Testis (tissue), 2 donors: Measurements from ENCODE around the gene HSFX3.

ENCODE experiments used
- CTCF ChIP-seq, 3 experiments: fragments of 450-650 bp in 2 of 3; fragments of 200-600 bp in 1 of 3; sonication (generic) in 1 of 3; IDR thresholded peaks; one replicate each; pipeline ENCODE4 v1.5.1; 2016 to 2019; ENCODE audit warnings: antibody characterized with exemption in 3 of 3, mild to moderate bottlenecking in 2 of 3, moderate library complexity in 1 of 3
- POLR2A ChIP-seq: fragments of 450-650 bp; IDR thresholded peaks from one replicate; pipeline ENCODE4 v1.6.1; 2017; ENCODE audit warnings: antibody characterized with exemption, mild to moderate bottlenecking, moderate library complexity

DNA sequence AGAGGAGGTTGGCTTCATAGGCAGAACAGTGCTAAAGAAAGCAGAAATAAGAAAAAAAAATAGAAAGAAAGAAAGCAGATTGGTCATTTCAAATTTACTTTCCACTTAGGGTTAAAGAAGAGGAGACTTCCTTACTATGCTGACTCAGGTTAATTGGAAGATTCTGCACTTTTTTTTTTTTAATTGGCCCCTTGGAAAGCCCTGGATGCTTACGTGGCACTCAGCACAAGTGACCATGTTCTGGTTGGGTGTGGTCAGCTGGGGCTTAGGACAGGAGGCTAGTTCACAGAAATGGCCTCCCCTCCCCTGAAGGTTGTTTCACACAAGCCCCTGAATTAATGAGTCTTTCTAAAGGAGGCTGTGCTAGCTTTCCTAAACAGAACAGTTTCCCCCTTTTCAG is 23.0 kb upstream of the HSFX3 start:
- TF ChIP-seq POLR2A (no peak), CTCF (IDR thresholded peaks at IDR 0.05) (no peak)
